ENCODE results near the gene FAM124B. TPM values are rescaled to one million over a fixed set of nuclear protein-coding genes. Genes with fewer than 3 reads are reported as not detected.
A peak's percentile ranks its signal among the peaks of the same experiment; 100 is the strongest.

The FAM124B gene
- total RNA-seq, 1 donor from 2014 or later = not detected

GRCh38 chr2:224331698-224332097 lies 70.2 kb downstream of the FAM124B start:
- Histone ChIP-seq H3K4me3 (no peak overlapping the region), H4K20me1 (ENCODE audit: low read depth) (no peaks in the 10 kb centered on the region), H3K4me2 (no peak overlapping the region), H3K27ac (no peak overlapping the region), H3K4me1 (no peaks in the 10 kb centered on the region), H3K79me2 (ENCODE audit: low read depth) (no peaks in the 10 kb centered on the region), H3K27me3 (no peaks in the 10 kb centered on the region), H3K36me3 (no peaks in the 10 kb centered on the region), H3K9ac (no peak overlapping the region), H2AFZ (replicated peaks) (peak overlapping the region; percentile 3), H3F3A (ENCODE audit: low read depth) (no peaks in the 10 kb centered on the region), H3K9me3 (ENCODE audit: low read depth) (no peaks in the 10 kb centered on the region)
- H3K27ac Mint-ChIP-seq = no peak overlapping the region
- DNase-seq (ENCODE audit: low spot score) = no peak
- TF ChIP-seq EZH2 (IDR thresholded peaks at IDR 0.05) (no peak), EZH2phosphoT487 (IDR thresholded peaks at IDR 0.05) (no peak), CTCF (IDR thresholded peaks at IDR 0.05) (no peak)
- no peak overlapping the region for H3K4me3 Mint-ChIP-seq
- H3K36me3 Mint-ChIP-seq = no peaks in the 10 kb centered on the region
- H3K9me3 Mint-ChIP-seq = no peaks in the 10 kb centered on the region
- H3K4me1 Mint-ChIP-seq = peaks cover 9% of the 10 kb centered on the region
- no peaks in the 10 kb centered on the region for H3K27me3 Mint-ChIP-seq (ENCODE audit: insufficient read depth, low read depth)

GRCh38 chr2:224328798-224329197 lies 73.1 kb downstream of the FAM124B start:
- no peak overlapping the region for H3K9ac ChIP-seq
- no peak overlapping the region for H3K4me2 ChIP-seq
- H3K79me2 ChIP-seq (ENCODE audit: low read depth) = no peaks in the 10 kb centered on the region
- Mint-ChIP-seq H3K4me3 (no peak overlapping the region), H3K27me3 (ENCODE audit: insufficient read depth, low read depth) (no peaks in the 10 kb centered on the region), H3K36me3 (no peaks in the 10 kb centered on the region), H3K4me1 (peaks cover 4% of the 10 kb centered on the region), H3K9me3 (no peaks in the 10 kb centered on the region), H3K27ac (no peak overlapping the region)
- no peaks in the 10 kb centered on the region for H3K27me3 ChIP-seq
- H2AFZ ChIP-seq (replicated peaks) = no peak overlapping the region
- no peak for DNase-seq (ENCODE audit: low spot score)
- no peaks in the 10 kb centered on the region for H3K9me3 ChIP-seq (ENCODE audit: low read depth)
- no peaks in the 10 kb centered on the region for H3K36me3 ChIP-seq
- H4K20me1 ChIP-seq (ENCODE audit: low read depth) = no peaks in the 10 kb centered on the region
- H3K27ac ChIP-seq = no peak overlapping the region
- TF ChIP-seq CTCF (IDR thresholded peaks at IDR 0.05) (no peak), EZH2phosphoT487 (IDR thresholded peaks at IDR 0.05) (no peak), EZH2 (IDR thresholded peaks at IDR 0.05) (no peak)
- H3K4me1 ChIP-seq = no peaks in the 10 kb centered on the region
- H3K4me3 ChIP-seq = no peak overlapping the region
- no peaks in the 10 kb centered on the region for H3F3A ChIP-seq (ENCODE audit: low read depth)

Other genes starting within 250 kb of the FAM124B start
- 82.2 and 196 TPM in 2 replicates for gene CUL3, start 183.3 kb upstream of the FAM124B start, total RNA-seq (ENCODE audit: low replicate concordance)